NCI-H1048 (cell line): ENCODE data around the gene MON1B.
"Not testable (repeated sequence)": the region's sequence is repeated elsewhere in the genome, so short reads cannot be mapped to it uniquely, and the experiment has no call there.

Experiments used
- DNase-seq: peaks from one replicate; lab custom pipeline; 2025; lab: John Stamatoyannopoulos, UW

Gene MON1B

GRCh38 chr16:77190478-77191258, at the start of gene MON1B:
TSS of gene MON1B (plus strand) at chr16:77191190. CDS start at chr16:77191486, 296 bp downstream.
- peak; percentile 78 for DNase-seq

DNA sequence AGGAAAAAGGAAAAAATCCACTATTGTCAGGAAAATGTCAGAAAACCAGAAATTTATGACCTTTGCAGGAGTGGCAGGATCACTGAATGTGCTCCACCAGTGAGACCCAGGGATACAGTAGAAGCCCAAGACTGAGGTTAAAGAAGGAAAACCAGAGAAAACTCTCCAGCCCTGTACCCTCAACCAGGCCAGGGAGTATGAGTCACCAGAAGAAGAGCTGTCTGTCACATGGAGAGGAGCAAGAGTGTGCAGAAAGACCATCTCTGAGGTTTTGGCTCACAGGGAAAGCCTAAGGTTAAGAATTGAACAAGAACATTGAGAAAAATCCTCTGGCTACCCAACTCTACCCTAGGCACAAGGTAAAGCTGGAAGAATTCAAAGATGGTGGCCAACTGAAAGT, 47.6 kb upstream of the MON1B start:
- no peak for DNase-seq

DNA sequence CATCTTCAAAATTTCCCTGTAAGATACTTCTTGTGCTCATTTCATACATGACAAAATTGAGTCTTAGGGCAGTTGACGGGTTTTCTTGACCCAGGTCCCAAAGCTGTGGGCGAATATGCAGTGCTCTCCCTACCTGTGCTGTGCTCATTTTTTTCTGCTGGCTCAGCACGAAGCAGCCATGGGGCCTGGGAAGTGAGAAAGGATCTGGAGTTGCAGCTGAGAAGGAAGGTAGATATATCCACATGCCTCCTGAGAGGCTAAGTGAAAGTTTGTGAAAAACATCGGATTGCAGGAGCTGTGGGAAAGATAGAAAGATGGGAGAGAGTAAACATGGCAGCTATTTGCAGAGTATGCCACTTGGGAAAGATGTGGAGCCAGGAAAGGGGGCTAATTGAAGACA, 42.9 kb upstream of the MON1B start:
- DNase-seq = no peak

DNA sequence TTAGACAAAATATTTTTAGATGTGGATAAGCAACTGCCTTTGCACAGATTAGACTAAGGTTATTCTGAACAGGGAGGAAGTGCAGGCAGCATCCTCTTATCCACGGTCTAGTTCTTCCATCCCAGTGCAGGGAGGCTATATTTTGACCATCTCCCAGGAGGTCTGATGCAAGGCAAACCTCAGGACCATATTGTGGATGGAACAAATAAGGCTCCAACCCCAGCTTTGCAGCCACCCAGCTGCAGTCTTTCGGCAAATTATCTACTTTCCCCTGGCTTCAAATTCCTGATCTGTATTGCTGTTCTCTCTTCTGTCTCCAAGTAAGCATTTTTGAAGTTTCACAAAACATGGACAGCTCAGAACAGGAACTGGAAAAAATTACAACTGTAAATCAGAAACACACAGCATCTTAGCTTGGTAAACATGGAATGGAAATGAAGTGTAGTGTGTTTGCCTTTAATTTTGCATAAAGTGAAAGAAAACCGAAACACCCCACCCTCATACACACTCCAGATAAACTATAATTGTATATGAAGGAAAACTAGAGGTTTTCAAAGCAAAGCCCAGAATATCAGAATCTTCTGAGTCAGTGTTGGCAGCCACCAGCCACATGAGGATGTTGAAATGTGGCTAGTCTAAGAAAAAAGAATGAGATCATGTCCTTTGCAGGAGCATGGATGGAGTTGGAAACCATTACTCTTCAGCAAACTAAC, 33.5 kb upstream of the MON1B start:
- no peak for DNase-seq

- DNase-seq = no peak
These were observed 32.7 kb upstream of the MON1B start for GRCh38 chr16:77158293-77158692.

GRCh38 chr16:77165006-77165405, 26.0 kb upstream of the MON1B start:
- no peak for DNase-seq

DNA sequence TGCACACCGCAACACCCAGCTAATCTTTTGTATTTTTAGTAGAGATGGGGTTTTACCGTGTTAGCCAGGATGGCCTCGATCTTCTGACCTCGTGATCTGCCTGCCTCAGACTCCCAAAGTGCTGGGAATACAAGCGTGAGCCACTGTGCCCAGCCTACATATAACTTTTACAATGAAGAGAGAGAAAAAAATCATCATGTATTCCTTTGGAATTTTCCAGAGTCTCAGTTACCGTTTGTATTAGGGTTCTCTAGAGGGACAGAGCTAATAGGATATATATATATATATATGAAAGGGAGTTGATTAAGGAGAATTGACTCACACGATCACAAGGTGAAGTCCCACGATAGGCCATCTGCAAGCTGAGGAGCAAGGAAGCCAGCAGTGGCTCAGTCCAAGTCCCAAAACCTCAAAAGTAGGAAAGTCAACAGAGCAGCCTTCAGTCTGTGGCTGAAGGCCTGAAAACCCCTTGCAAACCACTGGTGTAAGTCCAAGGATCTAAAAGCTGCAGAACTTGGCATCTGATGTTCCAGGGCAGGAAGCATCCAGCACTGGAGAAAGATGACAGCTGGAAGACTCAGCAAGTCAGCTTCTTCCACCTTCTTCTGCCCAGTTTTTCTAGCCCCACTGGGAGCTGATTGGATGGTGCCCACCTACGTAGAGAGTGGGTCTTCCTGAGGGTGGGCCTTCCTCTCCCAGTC, 25.3 kb upstream of the MON1B start:
- DNase-seq = not testable (repeated sequence)

DNA sequence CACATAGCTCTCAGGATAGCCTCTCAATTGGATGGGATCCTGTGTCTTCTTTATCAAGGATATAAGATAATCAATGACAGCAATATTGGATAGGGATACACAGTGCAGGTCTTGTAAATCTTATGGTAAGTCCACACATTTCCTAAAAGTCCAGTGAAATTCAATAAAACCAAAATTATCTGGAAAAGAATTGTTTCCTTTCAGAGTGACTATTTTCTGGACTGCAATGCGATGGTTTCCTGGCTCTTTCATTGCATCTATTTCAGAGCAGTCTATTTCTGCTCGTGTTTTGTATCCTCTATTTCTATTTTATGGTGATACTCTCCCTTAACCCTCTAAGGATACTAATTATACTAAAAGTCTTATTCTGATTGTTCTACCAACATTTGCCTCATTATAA, 24.3 kb upstream of the MON1B start:
- no peak for DNase-seq

GRCh38 chr16:77168901-77169300, 22.1 kb upstream of the MON1B start:
- DNase-seq = no peak

GRCh38 chr16:77169650-77170236, 21.2 kb upstream of the MON1B start:
- no peak for DNase-seq

DNA sequence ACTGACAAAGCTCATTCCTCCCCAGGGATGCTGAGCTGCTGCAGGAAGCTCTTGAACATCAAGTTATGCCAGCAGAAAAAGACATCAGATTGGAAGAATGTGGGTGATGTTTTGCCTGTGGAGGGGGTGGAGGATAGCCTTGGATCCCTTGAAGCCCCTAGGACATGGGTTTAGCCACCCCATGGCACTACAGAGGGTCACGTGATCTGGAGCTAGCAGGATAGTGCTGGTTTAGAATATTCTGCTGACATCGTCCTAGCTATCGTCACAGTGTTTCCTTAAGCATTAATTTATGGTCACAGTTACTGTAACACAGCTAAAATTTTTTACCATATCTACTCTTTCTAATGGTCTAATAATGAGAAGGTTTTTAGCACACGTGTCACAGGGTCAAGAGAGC, 20.2 kb upstream of the MON1B start:
- DNase-seq = no peak

DNA sequence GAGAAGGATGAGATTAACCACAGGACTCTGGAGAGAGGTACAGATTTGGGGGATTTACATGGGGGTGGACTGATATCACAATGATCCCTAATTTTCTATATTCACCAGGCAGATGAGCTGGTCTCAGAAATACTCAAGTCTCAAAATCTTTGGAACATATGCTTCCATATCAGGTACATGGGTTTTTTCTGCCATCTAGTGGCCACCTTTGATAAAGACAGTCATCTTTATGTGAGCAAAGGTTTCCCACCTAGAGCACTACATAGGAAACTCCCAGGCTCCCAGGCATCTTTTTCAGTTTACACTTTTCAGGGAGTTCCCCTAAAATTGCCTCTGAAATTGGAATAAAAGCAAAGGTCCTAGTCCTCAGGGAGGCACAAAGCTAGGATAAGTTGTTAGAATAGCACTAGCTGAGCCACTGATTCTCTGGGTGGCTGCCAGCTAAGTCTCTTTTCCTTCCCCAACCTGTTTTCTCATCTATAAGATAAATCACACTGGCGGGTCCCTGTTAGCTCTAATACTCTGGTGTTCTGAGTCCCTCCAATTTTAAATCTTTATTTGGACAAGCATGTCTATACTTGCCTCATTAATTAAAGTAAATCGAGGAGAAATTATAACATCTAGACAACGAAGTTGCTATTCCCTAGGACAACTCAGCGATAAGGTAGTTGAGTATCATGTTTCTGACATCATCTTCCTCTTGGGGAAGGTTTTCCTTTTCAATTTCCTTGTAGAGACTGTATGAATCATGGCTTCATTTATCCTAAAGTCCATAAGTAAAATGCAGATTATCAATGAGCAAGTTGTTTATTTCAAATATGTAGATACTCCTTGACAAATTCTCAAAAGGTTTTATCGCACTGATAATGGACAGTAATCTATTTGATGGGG, 19.0 kb upstream of the MON1B start:
- no peak for DNase-seq

- no peak for DNase-seq
These were observed 18.0 kb upstream of the MON1B start for GRCh38 chr16:77172951-77173350.

- DNase-seq = no peak
These were observed 7.9 kb upstream of the MON1B start for GRCh38 chr16:77183137-77183536.

- DNase-seq = not testable (repeated sequence)
These were observed 4.7 kb upstream of the MON1B start for GRCh38 chr16:77186298-77186697.

DNA sequence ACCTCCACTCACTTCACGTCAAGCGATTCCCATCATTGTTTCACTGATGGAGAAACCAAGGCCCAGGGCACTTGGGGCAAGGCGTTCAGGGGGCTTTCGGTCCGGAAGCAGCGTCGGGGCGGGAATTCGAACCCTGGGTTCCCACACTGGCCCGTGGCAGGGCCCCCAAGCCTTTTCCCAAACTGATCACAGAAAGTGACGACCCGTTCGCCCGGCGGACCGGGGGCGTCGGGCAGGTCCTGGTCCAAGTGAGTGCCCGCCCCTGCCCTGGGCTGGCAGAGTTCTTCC, 856 bp upstream of the MON1B start:
- DNase-seq = no peak

DNA sequence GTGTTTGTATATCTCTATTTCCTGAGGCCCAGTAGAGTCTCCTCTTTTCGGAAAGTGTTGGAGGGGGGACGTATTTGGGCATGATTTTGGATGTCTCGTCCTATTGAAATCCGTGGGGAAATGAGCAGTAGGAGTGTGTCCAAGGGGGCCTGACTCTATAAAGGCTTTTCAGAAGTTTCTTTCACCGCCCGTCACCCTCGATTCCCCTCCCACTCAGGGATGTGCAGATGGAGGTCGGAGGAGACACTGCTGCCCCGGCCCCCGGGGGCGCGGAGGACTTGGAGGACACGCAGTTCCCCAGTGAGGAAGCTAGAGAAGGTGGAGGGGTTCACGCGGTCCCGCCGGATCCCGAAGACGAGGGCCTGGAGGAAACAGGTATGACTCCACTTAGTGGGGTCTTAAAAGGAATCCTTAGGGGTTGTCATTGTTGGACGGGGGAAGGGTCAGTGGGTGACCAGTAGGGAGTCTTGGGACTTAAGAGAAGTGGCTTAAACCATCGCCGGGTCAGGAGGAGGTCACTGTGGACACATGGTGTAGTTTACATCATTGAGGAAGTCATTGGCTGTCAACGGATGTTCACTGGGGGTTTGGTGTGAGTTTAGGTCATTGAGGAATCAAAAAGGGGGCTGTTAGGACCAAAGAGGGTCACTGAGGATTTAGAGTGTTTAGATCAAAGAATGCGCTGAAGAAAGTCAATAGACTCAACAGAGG, 424 bp downstream of the MON1B start:
- no peak for DNase-seq

- DNase-seq = no peak
These were observed 2.4 kb downstream of the MON1B start for GRCh38 chr16:77193377-77193776.

GRCh38 chr16:77194295-77195231, 3.6 kb downstream of the MON1B start:
- no peak for DNase-seq

GRCh38 chr16:77195411-77195810, 4.4 kb downstream of the MON1B start:
- DNase-seq = no peak
